A673 (cell line): ENCODE data around the gene DRD2. TPM values are rescaled to one million over a fixed set of nuclear protein-coding genes. Genes with fewer than 3 reads are reported as not detected.

ENCODE experiments used
- BruUV-seq: library from RNA; stranded (reverse); fragments of 400-500 nt; replicated peaks from 2 replicates; lab custom pipeline; 2021; lab: Mats Ljungman, UMichigan
- CTCF ChIA-PET: fragments of 300-600 bp; sonication (Branson Sonifier 250); formaldehyde crosslinking; loops from one replicate; lab custom pipeline; 2022; ENCODE audit warnings: antibody characterized with exemption; lab: Charles Lee
- POLR2A ChIA-PET: fragments of 300-600 bp; sonication (Branson Sonifier 250); formaldehyde crosslinking; loops from one replicate; lab custom pipeline; 2022; ENCODE audit warnings: antibody characterized with exemption; ENCODE audit not compliant: low non-redundant PET; lab: Charles Lee
- DNase-seq: peaks from one replicate; pipeline ENCODE4 v3.0.0-alpha.2; 2015; ENCODE audit warnings: low spot score
- H3K27ac ChIP-seq: fragments of 200-600 bp; sonication (generic); 2 replicates; pipeline ENCODE4 v1.5.1; 2016; ENCODE audit warnings: mixed run types, low read depth, mild to moderate bottlenecking, mixed read lengths, antibody characterized with exemption, low read length; ENCODE audit not compliant: poor library complexity, severe bottlenecking
- H3K27me3 ChIP-seq: fragments of 200-600 bp; sonication (generic); replicated peaks from 2 replicates; pipeline ENCODE4 v1.6.1; 2017; ENCODE audit warnings: mixed run types, low read depth, mild to moderate bottlenecking, mixed read lengths, antibody characterized with exemption, low read length; ENCODE audit not compliant: insufficient read depth, poor library complexity
- H3K36me3 ChIP-seq: fragments of 200-600 bp; sonication (generic); 2 replicates; pipeline ENCODE4 v1.6.1; 2016; ENCODE audit warnings: mixed run types, mild to moderate bottlenecking, mixed read lengths, antibody characterized with exemption, low read length; ENCODE audit not compliant: insufficient read depth, poor library complexity, severe bottlenecking
- H3K4me1 ChIP-seq: fragments of 200-600 bp; sonication (generic); 2 replicates; pipeline ENCODE4 v1.6.1; 2017; ENCODE audit warnings: mixed run types, mild to moderate bottlenecking, mixed read lengths, antibody characterized with exemption, low read length; ENCODE audit not compliant: insufficient read depth, poor library complexity, severe bottlenecking
- H3K4me3 ChIP-seq: fragments of 200-600 bp; sonication (generic); 2 replicates; pipeline ENCODE4 v1.5.1; 2016; ENCODE audit warnings: low read depth, mixed run types, mild to moderate bottlenecking, mixed read lengths, low read length; ENCODE audit not compliant: poor library complexity, severe bottlenecking
- H3K9me3 ChIP-seq: fragments of 200-600 bp; sonication (generic); 2 replicates; pipeline ENCODE4 v1.6.1; 2016; ENCODE audit warnings: mixed run types, low read depth, mild to moderate bottlenecking, mixed read lengths, antibody characterized with exemption, low read length; ENCODE audit not compliant: poor library complexity, severe bottlenecking
- EZH2 ChIP-seq: fragments of 200-600 bp; sonication (generic); IDR thresholded peaks from 2 replicates; pipeline ENCODE4 v1.6.1; 2017; ENCODE audit warnings: borderline replicate concordance, low read depth, mild to moderate bottlenecking, mixed read lengths, antibody characterized with exemption, low read length; ENCODE audit not compliant: poor library complexity, severe bottlenecking
- intact Hi-C: fragments of 100-400 bp; cut with micrococcal nuclease; formaldehyde crosslinking; loops from one replicate; pipeline ENCODE4 v1.10.0; 2022; ENCODE audit not compliant: unreplicated experiment
- total RNA-seq: library from RNA; stranded (reverse); gene quantifications from 2 replicates; pipeline ENCODE4 v1.2.3, GENCODE V29; 2021
- TF ChIP-seq, protein P1 (sequence below): fragments of 300-800, 200-600 bp; sonication (generic); conservative IDR thresholded peaks from 2 replicates; pipeline ENCODE4 v1.5.1; 2017; ENCODE audit warnings: low read depth, mild to moderate bottlenecking, antibody characterized with exemption, low read length, moderate library complexity, mixed read lengths

The DRD2 gene
- total RNA-seq, 1 experiment from 2014 or later = 0.39 TPM

DNA sequence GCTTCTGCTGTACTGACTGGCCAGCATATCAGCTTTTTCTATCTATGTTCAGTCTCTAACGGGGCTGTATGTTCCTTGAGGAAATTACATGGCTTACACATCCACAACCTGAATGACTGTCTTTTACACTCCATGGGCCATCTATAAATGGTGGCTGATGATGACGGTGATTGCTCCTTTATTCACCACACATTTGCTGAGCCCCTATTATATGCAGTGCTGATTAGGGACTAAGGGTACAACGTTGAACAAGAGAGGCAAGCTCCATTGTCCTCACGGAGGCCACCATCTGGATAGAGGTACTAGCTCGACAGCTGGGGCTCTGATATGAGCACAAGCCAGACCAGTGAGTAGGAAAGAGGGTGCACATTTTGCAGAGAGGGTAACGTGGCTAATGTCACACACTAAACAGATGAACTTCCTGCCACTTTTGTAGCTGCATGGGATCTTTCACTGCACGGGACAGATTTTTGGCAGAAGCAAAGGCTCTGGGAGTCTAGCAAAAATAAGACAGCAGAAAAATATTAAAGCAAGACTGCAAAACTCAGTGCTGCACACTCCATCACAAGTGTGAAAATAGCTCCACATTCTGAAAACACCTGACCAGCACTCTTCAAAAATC, 30.6 kb downstream of the DRD2 start:
- BruUV-seq = no TSS peak
- POLR2A ChIA-PET = no interaction called here
- intact Hi-C loops = no loop called here

DNA sequence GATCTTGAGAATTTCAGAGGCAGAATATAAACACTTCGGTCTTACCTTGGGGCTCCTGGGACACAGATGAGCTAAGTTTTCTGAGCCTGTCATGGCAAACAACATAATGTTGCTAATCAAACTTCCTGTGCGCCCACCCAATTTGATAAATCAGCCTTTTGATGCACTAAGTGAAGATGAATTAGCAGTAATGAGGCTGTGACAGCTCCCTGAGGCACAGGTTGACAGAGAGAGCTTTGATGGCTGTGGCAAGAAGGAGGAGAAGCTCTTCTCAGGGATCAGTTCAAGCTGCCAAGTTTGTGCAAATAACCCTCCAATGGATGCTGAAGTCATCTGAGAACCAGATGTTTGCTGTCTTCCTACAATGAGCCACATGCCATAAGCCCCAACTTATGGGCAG, 34.4 kb downstream of the DRD2 start:
- Histone ChIP-seq H3K27me3 (peaks cover 34% of the 10 kb centered on the region), H3K9me3 (no peaks in the 10 kb centered on the region), H3K27ac (no peak overlapping the region), H3K36me3 (no peaks in the 10 kb centered on the region), H3K4me3 (no peak overlapping the region), H3K4me1 (no peaks in the 10 kb centered on the region)
- no TSS peak for BruUV-seq
- TF ChIP-seq, protein P1, sequence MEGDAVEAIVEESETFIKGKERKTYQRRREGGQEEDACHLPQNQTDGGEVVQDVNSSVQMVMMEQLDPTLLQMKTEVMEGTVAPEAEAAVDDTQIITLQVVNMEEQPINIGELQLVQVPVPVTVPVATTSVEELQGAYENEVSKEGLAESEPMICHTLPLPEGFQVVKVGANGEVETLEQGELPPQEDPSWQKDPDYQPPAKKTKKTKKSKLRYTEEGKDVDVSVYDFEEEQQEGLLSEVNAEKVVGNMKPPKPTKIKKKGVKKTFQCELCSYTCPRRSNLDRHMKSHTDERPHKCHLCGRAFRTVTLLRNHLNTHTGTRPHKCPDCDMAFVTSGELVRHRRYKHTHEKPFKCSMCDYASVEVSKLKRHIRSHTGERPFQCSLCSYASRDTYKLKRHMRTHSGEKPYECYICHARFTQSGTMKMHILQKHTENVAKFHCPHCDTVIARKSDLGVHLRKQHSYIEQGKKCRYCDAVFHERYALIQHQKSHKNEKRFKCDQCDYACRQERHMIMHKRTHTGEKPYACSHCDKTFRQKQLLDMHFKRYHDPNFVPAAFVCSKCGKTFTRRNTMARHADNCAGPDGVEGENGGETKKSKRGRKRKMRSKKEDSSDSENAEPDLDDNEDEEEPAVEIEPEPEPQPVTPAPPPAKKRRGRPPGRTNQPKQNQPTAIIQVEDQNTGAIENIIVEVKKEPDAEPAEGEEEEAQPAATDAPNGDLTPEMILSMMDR = no peak
- TF ChIP-seq EZH2 = no peak
- intact Hi-C loops = no loop called here
- POLR2A ChIA-PET = no interaction called here
- CTCF ChIA-PET = no interaction called here
- no peak for DNase-seq

More for the DNA sequence above, 30.6 kb downstream of the DRD2 start:
- peaks cover 34% of the 10 kb centered on the region for H3K27me3 ChIP-seq
- no peaks in the 10 kb centered on the region for H3K9me3 ChIP-seq
- no peaks in the 10 kb centered on the region for H3K4me1 ChIP-seq
- no peak for DNase-seq
- CTCF ChIA-PET = no interaction called here
- no peak overlapping the region for H3K27ac ChIP-seq
- no peaks in the 10 kb centered on the region for H3K36me3 ChIP-seq
- no peak for TF ChIP-seq EZH2
- TF ChIP-seq, protein P1 = no peak
- H3K4me3 ChIP-seq = no peak overlapping the region

DNA sequence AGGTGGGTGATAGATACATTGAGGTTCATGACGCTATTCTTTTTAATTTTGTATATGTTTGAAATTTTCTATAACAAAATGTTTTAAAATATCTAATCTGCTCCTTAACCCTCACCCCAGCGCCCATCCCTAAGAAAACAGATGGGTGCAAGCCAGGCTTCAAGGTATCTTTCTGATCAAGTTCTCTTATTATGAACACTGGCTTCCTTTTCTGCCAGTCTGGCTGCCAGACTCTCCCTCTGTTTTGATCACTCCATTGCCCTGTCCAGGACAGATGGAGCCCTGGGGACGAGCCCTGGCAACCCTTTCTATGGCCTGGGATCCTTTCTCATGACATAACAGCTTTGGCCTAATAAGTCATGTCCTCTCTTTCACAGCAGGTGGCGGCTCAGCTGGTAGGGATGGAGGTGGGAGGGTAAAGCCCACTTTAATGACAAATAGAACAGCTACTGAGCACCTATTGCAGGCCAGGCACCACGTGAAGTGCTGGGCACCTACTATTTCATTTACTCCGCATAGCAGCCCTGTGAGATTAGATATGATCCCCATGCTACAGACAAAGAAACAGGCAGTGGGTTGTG, 38.4 kb downstream of the DRD2 start:
- TF ChIP-seq, protein P1 = no peak
- no peak for TF ChIP-seq EZH2
- ChIA-PET CTCF (no interaction called here), POLR2A (no interaction called here)
- Histone ChIP-seq H3K4me1 (no peaks in the 10 kb centered on the region), H3K27me3 (peaks cover 15% of the 10 kb centered on the region), H3K4me3 (no peak overlapping the region), H3K27ac (no peak overlapping the region), H3K36me3 (no peaks in the 10 kb centered on the region), H3K9me3 (no peaks in the 10 kb centered on the region)
- DNase-seq = no peak
- BruUV-seq = no TSS peak
- intact Hi-C loops = no loop called here
